Body of pancreas (tissue), 4 donors: Measurements from ENCODE around the gene ARHGEF28.

Experiments used
- CTCF ChIP-seq, 7 experiments: fragments of 450-650 bp in 4 of 7; fragments of 200-600 bp in 3 of 7; sonication (generic) in 3 of 7; IDR thresholded peaks; one replicate each; pipeline ENCODE4 v1.5.1; 2016 to 2019; ENCODE audit warnings: antibody characterized with exemption in 7 of 7
- POLR2A ChIP-seq, 3 donors: fragments of 450-650 bp; IDR thresholded peaks; one replicate each; pipeline ENCODE4 v1.6.1; 2016; ENCODE audit warnings: antibody characterized with exemption in 3 of 3, mild to moderate bottlenecking in 2 of 3

- no peak for TF ChIP-seq CTCF (IDR thresholded peaks at IDR 0.05)
- TF ChIP-seq POLR2A (IDR thresholded peaks at IDR 0.05): no peak
These were observed 1.1 kb upstream of the ARHGEF28 start for GRCh38 chr5:73624888-73625287.
